ENCODE results near the gene PTPRM.
A peak's percentile ranks its signal among the peaks of the same experiment; 100 is the strongest.

The PTPRM gene

DNA sequence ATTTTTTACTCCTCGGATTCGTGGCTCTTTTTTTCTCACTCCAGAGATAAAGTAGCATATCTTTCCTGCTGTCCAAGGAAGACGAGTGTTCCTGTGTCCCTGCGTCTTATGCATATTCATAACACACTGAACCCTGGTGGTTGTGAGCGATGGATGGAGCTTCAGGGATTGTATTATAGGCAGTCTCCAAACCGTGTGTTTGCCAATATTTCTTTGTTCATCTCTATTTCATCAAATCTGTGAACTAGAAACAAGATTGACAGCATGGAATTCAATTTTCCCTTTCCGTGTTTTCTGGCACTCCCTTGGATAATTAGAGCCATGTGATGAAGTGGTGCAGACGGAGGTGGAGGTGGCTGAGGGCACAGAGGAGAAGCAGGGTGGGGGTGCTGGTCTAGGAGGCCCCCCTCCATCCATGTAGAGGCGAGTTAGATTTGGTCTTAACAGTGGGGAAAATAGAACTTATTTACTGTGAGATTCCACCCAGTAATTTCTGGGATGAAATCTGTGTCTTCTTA is 240.9 kb downstream of the PTPRM start:
- no peak for DNase-seq (ENCODE audit: low spot score)

DNA sequence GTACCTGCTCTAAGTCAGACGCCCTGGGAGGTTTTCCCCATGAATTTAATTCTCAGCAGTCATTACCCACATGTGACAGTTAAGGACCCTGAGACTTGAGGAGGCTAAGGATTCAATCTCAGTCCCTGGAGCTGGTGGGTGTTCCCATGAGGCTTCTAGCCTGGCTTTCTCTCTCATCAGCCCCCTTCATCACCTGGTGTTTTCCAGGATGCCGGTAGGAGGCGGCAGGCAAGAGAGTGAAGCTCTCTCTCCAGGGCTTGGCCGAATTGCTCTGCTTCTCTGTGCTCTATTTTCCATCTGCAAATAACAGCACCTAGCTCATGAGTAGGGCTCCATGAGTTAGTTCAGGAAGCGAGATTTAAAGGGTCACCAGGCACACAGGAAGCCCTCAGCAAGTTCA is 241.9 kb downstream of the PTPRM start:
- DNase-seq (ENCODE audit: low spot score) = no peak

DNA sequence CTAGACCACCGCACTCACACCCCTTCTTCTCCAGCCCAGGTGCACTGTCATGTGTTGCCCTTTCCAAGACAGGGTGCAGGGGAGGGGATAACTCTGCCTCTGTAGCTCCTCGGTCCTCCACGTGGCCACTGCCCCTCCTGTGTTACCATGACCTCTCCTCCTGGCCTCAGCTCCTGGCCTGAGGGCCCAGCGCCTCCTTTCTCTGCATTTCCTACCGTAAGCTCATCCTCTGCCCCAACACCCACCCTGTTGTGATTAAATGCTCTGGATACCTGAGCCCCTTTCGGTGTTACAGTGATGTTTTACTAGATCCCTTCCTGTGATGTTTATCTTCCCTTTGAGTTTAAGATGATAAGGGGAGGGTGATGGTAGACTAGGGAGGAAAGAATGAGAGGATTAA is 242.3 kb downstream of the PTPRM start:
- no peak for DNase-seq (ENCODE audit: low spot score)

DNA sequence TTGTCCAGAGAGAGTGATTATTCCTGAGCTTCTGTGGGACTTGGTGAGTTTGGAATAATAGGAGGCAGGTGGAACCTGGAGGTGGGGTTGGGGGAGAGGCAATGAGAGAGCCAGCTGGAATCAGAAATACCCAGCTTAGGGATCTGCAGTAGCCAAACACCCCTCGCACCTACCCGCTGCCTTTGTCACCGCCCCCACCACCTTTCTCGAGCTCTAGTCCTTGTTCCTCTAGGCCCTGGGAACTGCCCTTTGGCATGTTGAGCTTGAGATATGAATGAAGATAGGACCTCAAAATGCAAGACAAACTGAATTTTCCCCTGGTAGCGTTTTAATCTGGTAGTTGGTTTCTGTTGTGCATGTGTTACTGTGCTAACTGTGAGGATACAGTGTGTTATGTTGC is 242.9 kb downstream of the PTPRM start:
- DNase-seq (ENCODE audit: low spot score) = no peak

DNA sequence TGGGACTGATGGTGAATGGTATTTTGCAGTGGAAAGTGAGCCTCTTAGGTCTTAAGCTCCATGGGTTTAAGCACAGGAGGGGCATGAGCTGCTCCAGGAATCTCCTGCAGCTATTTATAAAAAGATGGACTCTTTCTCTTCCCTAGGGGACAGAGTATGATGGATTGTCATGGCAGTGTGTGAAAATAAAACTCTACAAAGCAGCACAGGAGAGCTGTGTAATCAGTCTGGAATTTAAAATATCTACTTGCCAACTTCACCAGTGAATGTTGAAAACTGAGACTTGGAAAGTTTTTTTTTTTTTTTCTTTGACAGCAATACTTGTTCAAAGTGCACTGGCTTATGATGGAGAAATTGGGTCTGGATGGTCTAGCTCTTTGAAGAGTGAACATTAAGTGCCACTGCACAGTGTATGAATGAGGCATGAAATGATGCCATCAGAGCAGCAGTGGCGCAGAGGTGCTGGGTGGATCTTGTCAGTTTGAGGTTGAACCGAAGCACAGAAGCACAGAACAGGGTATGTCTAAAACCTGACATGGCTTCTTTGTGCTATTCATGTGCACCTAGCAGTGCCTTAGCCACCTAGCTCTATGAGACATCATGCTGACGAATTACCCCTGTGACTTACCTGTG is 245.4 kb downstream of the PTPRM start:
- DNase-seq (ENCODE audit: low spot score) = no peak

DNA sequence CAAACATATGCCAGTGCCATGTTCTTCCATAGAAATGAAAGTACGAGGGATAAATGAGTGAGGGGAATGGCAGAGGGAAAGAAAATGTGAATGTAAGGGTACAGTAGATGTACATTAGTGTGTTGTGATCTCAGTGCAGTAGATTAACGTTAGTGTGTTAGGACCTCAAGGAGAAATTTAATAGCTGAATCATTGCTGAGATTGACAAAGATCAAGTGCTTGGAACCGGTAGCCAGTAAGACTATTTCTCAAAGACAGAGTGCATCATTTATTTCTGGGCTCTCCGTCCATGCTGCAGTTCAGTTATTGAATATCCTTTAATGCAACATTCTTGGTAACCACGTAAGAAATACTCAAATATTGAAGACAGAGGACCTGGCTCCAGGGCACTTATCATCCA is 246.0 kb downstream of the PTPRM start:
- no peak for DNase-seq (ENCODE audit: low spot score)

DNA sequence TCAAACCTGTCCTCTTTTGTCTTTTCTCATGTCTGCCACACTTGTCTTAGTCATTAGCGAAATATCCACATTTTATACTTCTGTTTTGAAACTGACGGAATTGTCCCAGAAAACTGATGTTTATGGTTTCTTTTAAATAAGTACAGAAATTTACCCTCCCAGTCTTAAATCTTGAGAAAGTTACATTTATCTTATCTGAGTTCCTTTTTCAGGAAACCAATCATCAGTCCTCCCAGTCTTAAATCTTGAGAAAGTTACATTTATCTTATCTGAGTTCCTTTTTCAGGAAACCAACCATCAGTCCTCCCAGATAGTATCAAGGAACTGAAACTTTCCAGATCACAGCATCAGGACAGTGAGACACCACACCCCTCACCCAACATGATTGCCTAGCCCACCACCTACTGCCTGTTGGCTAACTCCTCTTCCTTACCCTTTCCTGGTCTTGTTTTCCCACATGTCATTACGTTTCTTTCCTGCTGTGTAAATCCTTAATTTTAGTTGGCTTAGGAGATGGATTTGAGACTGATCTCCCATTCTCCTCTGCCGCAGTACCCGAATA is 247.7 kb downstream of the PTPRM start:
- DNase-seq (ENCODE audit: low spot score) = no peak

DNA sequence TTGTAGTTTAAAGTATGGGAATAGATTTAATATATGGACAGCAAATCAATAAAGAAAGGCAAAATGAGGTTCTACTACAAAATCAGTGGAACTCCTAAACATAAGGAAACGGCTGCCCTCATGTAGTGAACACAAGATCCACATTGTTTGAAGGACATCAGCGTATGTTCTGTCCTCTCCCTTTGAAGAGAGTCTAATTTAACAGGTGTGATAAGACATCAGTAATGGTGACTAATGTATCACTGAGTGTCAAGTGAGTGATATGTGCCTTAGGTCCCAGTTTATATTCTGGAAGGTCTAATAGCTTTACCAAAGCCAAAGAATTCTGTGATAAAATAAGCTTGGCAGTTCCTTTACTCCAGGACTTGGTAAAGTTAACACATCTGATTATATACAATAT is 248.7 kb downstream of the PTPRM start:
- DNase-seq (ENCODE audit: low spot score) = no peak

DNA sequence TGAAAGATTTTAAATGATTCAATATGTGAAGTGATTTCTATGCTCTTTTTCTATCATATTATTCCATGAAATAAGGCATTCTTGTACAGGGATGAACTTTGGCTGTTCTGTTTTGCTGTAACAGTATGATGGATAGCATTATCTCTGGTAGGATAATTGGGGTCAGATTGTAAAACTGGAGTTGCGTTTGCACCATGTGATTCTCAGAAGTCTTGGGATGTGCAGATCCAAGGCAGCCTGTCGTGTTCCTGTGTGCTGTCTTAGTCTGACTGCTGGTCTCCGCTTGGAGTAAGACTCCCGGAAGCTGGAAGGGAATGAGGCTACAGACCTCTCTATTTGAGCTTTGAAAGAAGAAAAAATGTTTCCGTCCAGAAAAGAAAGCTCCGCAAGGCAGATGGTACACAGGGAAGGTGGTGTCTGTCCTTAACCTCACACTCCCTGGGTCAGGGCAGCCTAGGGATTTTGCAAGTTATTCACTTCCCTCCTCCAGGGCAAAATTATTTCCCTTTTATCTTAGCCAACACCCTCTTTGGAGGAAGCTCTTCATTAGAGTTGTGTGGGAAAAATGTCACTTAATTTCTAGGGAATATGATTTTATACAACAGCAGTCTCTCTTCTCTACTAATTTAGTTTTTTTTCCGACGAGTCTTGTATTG is 250.6 kb downstream of the PTPRM start:
- no peak for DNase-seq (ENCODE audit: low spot score)

DNA sequence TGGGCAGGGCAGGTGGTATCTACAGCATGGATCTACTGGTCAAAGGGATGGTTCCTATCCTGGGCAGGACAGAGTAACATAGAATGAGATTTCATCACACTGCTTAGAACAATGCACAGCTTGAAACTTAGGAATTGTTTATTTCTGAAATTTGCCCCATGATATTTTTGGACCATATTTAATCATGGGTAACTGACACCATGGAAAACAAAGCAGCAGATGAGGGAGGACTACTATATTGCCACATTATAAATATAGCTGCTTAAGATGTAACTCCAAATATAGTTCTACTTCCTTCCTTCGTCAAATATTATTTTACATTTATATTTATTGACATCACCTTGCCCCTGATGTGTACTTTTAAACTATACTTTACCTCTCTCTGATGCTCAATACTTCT is 254.7 kb downstream of the PTPRM start:
- no peak for DNase-seq (ENCODE audit: low spot score)

DNA sequence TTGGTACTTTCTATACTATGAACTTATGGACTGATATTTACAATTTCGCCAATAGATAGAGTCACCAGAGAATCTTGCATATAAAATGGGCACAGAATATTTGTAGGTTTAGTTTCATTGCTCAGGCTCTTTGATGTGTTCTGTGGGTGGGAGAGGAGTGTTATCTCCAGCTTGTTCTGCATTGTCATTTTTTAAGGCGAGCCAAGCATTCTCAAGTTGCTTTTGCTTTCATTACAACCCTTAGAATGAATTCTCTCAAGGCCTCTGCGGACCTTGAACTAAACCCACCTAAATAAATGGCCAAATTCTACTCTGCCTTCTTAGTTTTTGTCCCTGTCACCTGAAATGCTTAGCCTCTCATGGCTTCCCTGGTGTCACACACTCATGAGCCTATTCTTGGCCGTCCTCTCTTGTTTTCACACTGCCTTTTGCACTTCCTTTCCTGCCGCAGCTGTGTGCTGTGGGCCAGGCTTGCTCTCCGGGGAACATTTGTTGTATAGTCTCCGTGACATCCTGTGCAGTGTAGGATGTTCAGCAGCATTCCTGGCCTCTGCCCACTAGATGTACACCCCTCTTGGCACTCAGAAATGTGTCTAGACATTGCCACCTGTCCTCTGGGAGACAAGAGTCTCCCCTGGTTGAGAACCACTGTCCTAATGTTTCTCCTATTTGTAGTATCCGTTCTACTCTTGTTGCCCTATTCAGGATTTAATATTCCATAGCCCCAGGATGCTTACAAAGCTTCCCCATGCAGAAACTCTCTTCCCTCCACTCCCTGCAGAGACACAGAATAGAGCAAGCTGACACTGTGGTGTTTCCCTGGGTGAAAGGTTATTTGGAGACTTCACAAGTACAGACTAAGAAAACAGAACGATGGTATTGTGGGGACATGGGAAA is 255.6 kb downstream of the PTPRM start:
- peak; percentile 21 for DNase-seq (ENCODE audit: low spot score)

DNA sequence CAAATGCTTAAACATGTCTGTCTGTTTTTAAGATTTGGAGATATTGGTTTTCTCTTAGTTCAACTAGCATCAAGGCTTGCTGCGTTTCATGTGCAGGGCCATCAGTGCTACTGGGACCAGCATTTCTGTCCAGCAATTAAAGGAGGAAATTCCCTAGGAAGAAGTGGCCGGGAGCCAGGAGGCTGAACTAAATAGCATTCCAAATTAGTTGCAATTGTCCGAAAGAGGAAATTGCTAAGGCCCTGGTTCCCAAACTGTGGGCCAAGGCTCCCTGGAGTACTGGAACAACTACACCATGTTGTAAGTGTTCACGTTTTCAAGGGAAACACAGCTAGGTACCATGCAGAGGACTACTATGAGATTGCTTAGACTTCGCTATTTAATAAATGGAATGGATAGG is 257.9 kb downstream of the PTPRM start:
- no peak for DNase-seq (ENCODE audit: low spot score)

DNA sequence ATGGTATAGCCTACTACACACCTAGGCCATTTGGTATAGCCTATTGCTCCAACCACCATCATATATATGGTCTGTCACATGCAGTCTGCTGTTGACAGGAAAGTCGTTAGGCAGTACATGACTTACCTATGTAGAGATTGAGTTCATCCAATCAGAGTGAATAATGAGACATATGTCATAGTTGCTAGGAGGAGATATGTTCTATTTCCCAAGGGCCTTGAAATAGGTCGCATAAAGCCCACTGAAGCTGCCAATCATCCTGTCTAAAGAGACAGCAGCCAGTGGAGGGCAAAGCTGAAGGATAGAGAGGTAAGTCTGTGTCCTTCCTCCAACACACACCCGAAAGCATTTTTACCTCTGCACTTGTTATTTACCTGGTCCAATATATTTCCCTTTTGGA is 263.4 kb downstream of the PTPRM start:
- DNase-seq (ENCODE audit: low spot score) = no peak

DNA sequence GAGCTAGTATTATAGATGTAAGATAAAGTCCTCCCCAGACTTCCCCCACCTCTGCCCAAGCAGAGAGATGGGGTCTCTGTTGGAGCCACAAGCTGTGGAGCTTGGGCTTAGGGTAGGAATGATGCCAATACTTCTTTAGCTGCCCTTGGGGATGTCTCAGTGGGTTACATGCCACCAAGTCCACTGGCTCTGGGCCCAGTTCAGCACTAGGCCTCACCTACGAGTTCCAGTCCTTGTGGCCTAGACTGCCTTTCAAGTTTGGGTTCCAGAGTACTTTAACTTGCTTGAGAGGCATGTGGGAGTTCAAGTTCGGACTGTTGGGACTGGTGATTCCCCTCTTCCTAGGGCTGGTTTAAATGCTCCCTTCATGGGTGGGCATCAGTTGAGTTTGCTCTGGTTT is 272.4 kb downstream of the PTPRM start:
- no peak for DNase-seq (ENCODE audit: low spot score)

DNA sequence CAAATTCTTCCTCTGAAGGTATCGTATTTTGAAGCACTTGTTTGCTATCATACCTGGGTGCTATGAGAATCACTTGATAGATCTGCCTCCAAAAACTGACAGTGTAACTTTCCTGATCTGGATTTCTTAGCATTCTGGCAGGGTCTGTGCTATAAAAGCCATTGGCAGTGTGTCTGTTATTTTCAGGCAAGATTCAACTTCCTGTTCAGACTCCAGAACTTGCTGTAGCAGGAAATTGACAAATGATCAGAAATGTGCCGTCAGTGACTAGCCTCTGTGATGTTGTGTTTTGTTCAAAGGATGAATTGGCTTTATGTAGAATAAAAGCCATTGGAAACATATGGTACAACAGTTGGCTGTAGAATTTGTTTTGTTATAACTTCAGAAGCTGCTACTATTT is 273.3 kb downstream of the PTPRM start:
- DNase-seq (ENCODE audit: low spot score) = no peak

DNA sequence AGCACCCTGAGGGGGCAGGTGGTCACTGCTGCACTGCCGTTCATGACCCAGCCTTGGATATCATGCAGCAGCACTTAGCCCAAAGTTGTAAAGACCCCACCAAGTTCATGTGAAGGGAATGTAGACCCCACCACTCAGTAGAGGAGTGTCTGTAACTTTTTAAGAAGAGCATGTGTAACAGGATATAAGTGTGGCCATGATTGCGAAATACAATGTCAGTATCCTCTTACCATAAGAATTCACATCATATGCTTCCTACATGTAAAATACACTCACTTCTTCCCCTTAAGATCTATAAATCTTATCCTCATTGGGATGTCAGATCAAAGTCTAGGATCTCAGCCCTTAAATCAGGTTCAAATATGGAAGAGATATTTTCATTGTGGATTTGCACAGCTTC is 276.9 kb downstream of the PTPRM start:
- DNase-seq (ENCODE audit: low spot score) = no peak

DNA sequence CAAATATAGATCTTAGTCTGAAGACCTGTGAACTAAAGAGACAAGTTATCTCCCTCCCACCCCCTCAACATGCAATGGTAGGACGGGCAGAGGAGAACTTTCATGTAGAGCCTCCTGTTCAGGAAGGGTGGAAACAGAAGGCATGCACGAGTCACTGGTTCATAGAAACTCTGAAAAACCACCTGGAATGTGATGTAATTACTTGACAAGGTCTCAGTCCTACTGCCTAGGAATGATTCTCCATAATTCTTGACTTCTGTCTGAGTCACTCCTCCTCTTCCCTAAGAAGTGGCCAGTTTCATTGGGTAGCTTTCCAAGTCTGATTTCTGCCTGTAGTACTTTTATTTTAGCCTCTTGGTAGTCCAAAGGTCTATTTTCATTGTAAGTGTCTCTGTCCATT is 277.3 kb downstream of the PTPRM start:
- DNase-seq (ENCODE audit: low spot score) = no peak

DNA sequence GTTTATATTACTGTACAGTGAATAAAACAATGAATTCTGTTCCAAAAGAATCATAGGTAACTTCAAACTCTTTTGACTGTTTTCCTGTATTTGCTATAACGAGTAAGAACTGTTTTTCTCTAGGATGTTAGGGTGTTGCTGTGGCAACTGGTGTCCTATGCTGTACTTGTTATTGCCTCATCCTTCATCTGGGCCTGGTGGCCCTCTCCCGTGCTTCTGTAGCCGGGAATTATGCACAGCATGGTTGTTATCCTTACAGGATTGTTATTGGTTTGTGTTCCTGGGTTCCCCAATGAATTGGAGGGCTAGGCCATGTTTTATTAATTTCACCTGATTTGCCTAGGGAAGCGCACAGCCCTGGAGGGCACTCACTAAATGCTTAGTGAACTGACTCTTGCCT is 279.2 kb downstream of the PTPRM start:
- no peak for DNase-seq (ENCODE audit: low spot score)

DNA sequence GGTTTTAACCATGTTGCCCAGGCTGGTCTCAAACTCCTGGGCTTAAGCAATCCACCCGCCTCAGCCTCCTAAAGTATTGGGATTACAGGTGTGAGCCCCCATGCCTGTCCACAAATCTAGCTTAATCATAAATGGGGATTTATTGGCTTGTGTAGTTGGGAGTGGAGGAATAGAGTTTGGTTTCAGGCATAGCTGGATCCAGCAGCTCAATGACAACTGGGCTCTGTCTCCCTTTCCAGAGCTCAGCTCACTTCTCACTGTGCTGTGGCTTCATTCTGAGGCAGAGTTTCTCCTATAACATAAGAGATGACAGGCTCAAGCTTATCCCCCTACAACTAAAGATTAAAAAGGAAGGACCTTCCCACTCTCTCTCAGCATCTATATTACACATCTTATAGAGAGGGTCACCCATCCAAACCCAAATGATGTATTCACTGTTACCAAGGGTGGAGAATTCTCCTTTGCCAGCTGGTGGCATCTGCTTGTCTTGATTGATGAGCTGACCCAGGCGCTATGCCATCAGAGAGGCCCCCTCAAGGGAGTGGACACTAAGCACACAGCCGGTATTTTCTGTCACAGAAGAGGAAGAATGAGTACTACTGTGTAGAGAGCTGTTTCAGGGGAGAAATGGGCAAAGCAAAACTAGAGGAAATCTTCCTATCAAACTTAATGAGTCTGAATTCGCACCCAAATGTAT is 280.4 kb downstream of the PTPRM start:
- DNase-seq (ENCODE audit: low spot score) = no peak

DNA sequence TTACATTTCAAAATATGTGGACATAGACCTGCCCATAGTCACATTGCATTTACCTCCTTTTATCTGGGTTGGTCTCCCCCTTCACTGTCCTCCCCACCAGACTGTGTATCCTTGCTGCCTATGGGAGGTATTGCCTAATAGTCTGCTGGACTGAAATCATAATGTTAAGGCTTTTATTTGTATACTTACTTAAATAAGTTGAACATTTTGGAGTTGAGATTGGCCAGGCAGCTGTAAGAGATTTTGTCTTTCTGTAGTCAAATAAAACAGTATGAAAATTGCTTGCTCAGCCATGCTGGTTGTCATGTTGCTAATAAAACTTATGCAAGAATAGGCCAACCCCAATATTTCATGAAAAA is 280.9 kb downstream of the PTPRM start:
- DNase-seq (ENCODE audit: low spot score) = no peak

DNA sequence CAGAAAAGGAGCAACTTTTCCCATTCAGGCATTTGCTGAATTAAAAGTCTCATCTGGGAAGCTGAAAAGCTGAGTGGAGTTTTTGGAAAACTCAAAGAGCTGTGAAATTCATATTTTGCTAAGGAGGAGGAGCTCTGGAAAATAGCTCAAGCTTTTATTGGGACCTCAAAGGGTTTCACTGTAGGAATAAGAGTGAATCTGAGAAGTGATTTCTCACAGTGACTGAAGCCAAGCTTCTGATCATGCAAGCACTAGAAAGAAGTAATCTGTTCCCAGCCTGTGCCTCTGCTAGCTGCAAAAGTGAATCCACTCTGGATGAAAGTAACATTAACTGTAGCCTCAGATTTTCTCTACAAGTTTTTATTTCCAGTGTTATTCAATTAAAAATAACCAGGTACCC is 283.3 kb downstream of the PTPRM start:
- no peak for DNase-seq (ENCODE audit: low spot score)

DNA sequence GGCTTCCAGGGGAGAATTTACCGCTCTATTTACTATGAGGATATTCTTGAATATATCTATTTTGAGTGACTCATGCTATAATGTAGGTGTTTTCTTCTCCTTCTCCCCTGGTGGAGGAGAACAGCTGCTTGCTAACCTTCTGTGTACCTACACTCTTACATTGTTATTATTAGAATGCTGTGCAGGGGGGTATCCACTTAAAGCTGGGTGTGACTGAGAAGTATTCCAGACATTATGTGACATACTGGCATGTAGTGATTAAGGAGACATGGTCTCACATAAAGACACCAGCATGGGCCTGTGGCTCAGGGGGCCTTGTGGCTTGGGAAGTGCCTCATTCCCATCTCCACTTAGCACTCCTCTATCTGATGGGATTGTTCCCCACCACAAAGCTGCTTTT is 287.9 kb downstream of the PTPRM start:
- DNase-seq (ENCODE audit: low spot score) = no peak
